ENCODE results near the gene TSPAN31.

- TF ChIP-seq CTCF (IDR thresholded peaks at IDR 0.05) (no peak), POLR2AphosphoS5 (IDR thresholded peaks at IDR 0.05; ENCODE audit: insufficient read depth in 1 of 2, low read depth in 1 of 2) (no peak)
Observed at GRCh38 chr12:57719777-57720605, 24.8 kb upstream of the TSPAN31 start.
